ENCODE results near the gene PTPRD. TPM values are rescaled to one million over a fixed set of nuclear protein-coding genes. Genes with fewer than 3 reads are reported as not detected.

PTPRD gene
- total RNA-seq, 1 donor from 2014 or later: 75.7 TPM

- no peaks in the 10 kb centered on the region for H3K27me3 ChIP-seq (ENCODE audit: control insufficient read depth in 3 of 3, insufficient read depth in 3 of 3, low read length in 3 of 3)
- no peaks in the 10 kb centered on the region for H3K9me3 ChIP-seq (ENCODE audit: control insufficient read depth in 3 of 3, low read length in 3 of 3)
- no peak overlapping the region for H3K9ac ChIP-seq (ENCODE audit: low read depth in 1 of 3, low read length in 3 of 3)
- H3K36me3 ChIP-seq (ENCODE audit: control insufficient read depth in 3 of 3, insufficient read depth in 3 of 3, low read length in 3 of 3): no peaks in the 10 kb centered on the region
- no peak overlapping the region for H3K27ac ChIP-seq (ENCODE audit: low read depth, low read length)
- no peak overlapping the region for H3K4me3 ChIP-seq (ENCODE audit: low read length in 3 of 3)
- H3K4me1 ChIP-seq (ENCODE audit: control insufficient read depth in 3 of 3, insufficient read depth in 3 of 3, low read length in 3 of 3): no peaks in the 10 kb centered on the region
Observed at GRCh38 chr9:9973062-9973461, 639.7 kb downstream of the PTPRD start.

- no peaks in the 10 kb centered on the region for H3K9me3 ChIP-seq (ENCODE audit: control insufficient read depth in 3 of 3, low read length in 3 of 3)
- no peak overlapping the region for H3K4me3 ChIP-seq (ENCODE audit: low read length in 3 of 3)
- no peaks in the 10 kb centered on the region for H3K36me3 ChIP-seq (ENCODE audit: control insufficient read depth in 3 of 3, insufficient read depth in 3 of 3, low read length in 3 of 3)
- no peak overlapping the region for H3K9ac ChIP-seq (ENCODE audit: low read depth in 1 of 3, low read length in 3 of 3)
- H3K4me1 ChIP-seq (ENCODE audit: control insufficient read depth in 3 of 3, insufficient read depth in 3 of 3, low read length in 3 of 3): no peaks in the 10 kb centered on the region
- no peaks in the 10 kb centered on the region for H3K27me3 ChIP-seq (ENCODE audit: control insufficient read depth in 3 of 3, insufficient read depth in 3 of 3, low read length in 3 of 3)
- H3K27ac ChIP-seq (ENCODE audit: low read depth, low read length): no peak overlapping the region
Observed at GRCh38 chr9:9970514-9970913, 642.3 kb downstream of the PTPRD start.

DNA sequence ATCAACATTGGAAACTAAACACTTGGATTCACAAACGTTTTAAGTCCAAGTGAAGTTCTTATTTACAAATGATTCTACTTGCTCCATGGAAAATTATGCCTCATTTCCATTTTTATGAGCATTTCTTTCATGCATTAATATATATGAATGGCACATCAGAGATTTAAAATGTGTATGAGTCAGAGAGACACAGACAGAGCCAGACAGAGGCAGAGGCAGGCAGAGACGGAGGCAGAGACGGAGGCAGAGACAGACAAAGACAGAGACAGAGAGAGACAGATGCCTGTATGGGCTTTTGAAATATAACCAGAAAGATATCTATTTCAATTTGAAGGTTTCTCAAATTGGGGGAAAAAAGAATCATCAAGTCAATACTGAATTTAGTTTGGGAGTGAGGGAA lies 649.0 kb downstream of the PTPRD start:
- Histone ChIP-seq H3K9me3 (ENCODE audit: control insufficient read depth in 3 of 3, low read length in 3 of 3) (no peaks in the 10 kb centered on the region), H3K27me3 (ENCODE audit: control insufficient read depth in 3 of 3, insufficient read depth in 3 of 3, low read length in 3 of 3) (no peaks in the 10 kb centered on the region), H3K4me3 (ENCODE audit: low read length in 3 of 3) (no peak overlapping the region), H3K9ac (ENCODE audit: low read depth in 1 of 3, low read length in 3 of 3) (no peak overlapping the region), H3K27ac (ENCODE audit: low read depth, low read length) (no peak overlapping the region), H3K4me1 (ENCODE audit: control insufficient read depth in 3 of 3, insufficient read depth in 3 of 3, low read length in 3 of 3) (no peaks in the 10 kb centered on the region), H3K36me3 (ENCODE audit: control insufficient read depth in 3 of 3, insufficient read depth in 3 of 3, low read length in 3 of 3) (no peaks in the 10 kb centered on the region)

DNA sequence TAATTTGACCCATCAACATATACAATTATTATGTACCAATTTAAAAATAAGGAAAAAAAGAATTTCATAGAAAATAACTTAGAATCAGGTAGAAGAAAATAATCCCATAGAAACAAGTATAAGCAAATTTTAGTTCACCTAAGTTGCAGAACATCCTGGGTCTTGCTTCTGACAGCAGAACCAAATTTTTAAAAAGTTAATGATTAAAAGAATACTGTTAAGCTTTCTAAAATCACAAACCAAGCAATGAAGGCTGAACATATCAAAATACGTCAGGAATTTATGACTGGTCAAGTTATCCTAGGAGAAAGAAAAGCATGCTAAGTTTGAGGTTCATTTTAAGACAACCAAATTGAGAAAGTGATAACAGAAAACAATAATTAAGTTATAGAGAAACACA lies 650.9 kb downstream of the PTPRD start:
- Histone ChIP-seq H3K36me3 (ENCODE audit: control insufficient read depth in 3 of 3, insufficient read depth in 3 of 3, low read length in 3 of 3) (no peaks in the 10 kb centered on the region), H3K4me1 (ENCODE audit: control insufficient read depth in 3 of 3, insufficient read depth in 3 of 3, low read length in 3 of 3) (no peaks in the 10 kb centered on the region), H3K27ac (ENCODE audit: low read depth, low read length) (no peak overlapping the region), H3K9me3 (ENCODE audit: control insufficient read depth in 3 of 3, low read length in 3 of 3) (no peaks in the 10 kb centered on the region), H3K9ac (ENCODE audit: low read depth in 1 of 3, low read length in 3 of 3) (no peak overlapping the region), H3K4me3 (ENCODE audit: low read length in 3 of 3) (no peak overlapping the region), H3K27me3 (ENCODE audit: control insufficient read depth in 3 of 3, insufficient read depth in 3 of 3, low read length in 3 of 3) (no peaks in the 10 kb centered on the region)

- H3K36me3 ChIP-seq (ENCODE audit: control insufficient read depth in 3 of 3, insufficient read depth in 3 of 3, low read length in 3 of 3): no peaks in the 10 kb centered on the region
- H3K4me3 ChIP-seq (ENCODE audit: low read length in 3 of 3): no peak overlapping the region
- no peaks in the 10 kb centered on the region for H3K9me3 ChIP-seq (ENCODE audit: control insufficient read depth in 3 of 3, low read length in 3 of 3)
- H3K27ac ChIP-seq (ENCODE audit: low read depth, low read length): no peak overlapping the region
- H3K27me3 ChIP-seq (ENCODE audit: control insufficient read depth in 3 of 3, insufficient read depth in 3 of 3, low read length in 3 of 3): no peaks in the 10 kb centered on the region
- no peak overlapping the region for H3K9ac ChIP-seq (ENCODE audit: low read depth in 1 of 3, low read length in 3 of 3)
- H3K4me1 ChIP-seq (ENCODE audit: control insufficient read depth in 3 of 3, insufficient read depth in 3 of 3, low read length in 3 of 3): no peaks in the 10 kb centered on the region
Observed at GRCh38 chr9:9961487-9961886, 651.3 kb downstream of the PTPRD start.

DNA sequence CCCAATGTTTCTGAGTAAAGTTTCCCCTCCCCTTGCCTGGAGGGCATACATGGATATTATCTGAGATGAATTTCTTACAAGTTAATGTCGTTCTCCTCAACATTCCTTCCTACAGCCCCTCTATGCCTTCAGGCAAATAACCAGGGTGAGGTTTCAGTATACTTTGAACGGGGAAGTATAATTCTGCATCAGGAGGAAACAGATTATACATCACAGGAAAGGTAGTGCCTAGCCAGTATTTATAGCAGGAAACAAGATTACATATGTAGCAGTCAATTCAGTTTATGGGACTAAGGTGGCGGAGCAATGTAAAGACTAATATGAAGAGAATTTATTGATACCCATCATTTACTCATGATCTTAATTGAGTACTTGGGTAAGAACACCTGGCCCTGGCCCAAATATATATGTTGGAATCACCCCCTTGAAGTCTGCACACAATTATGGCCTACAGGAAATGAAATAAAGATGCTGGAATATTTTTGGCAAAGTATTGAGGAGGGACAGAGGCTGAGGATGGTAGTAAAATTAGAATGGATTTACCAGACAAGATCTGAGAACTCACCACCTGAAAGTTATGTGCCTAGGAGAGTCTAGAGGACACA lies 661.1 kb downstream of the PTPRD start:
- Histone ChIP-seq H3K9ac (ENCODE audit: low read depth in 1 of 3, low read length in 3 of 3) (no peak overlapping the region), H3K9me3 (ENCODE audit: control insufficient read depth in 3 of 3, low read length in 3 of 3) (no peaks in the 10 kb centered on the region), H3K27ac (ENCODE audit: low read depth, low read length) (no peak overlapping the region)

DNA sequence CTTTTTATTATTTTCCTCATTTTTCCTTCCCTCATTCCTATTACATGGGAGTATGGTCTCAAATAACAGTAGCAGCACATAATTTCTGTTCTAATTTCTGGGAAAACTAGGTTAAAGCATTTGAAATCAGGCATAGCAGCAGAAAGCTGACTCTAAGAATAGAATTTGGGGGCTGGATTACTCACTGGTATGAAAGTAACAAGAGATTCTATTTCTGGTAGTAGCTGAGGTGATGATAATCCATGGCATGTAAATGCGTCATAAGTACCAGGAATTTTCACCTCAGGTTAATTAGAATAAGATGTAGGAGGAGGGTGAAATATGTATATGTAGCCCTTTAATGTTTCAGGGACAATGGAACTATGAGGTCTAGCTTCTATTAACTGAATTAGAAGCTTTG lies 662.0 kb downstream of the PTPRD start:
- H3K27me3 ChIP-seq (ENCODE audit: control insufficient read depth in 3 of 3, insufficient read depth in 3 of 3, low read length in 3 of 3): no peaks in the 10 kb centered on the region
- no peak overlapping the region for H3K4me3 ChIP-seq (ENCODE audit: low read length in 3 of 3)
- no peaks in the 10 kb centered on the region for H3K9me3 ChIP-seq (ENCODE audit: control insufficient read depth in 3 of 3, low read length in 3 of 3)
- H3K36me3 ChIP-seq (ENCODE audit: control insufficient read depth in 3 of 3, insufficient read depth in 3 of 3, low read length in 3 of 3): no peaks in the 10 kb centered on the region
- no peaks in the 10 kb centered on the region for H3K4me1 ChIP-seq (ENCODE audit: control insufficient read depth in 3 of 3, insufficient read depth in 3 of 3, low read length in 3 of 3)
- no peak overlapping the region for H3K27ac ChIP-seq (ENCODE audit: low read depth, low read length)
- H3K9ac ChIP-seq (ENCODE audit: low read depth in 1 of 3, low read length in 3 of 3): no peak overlapping the region

More for the DNA sequence above, 661.1 kb downstream of the PTPRD start:
- no peak overlapping the region for H3K4me3 ChIP-seq (ENCODE audit: low read length in 3 of 3)
- H3K36me3 ChIP-seq (ENCODE audit: control insufficient read depth in 3 of 3, insufficient read depth in 3 of 3, low read length in 3 of 3): no peaks in the 10 kb centered on the region
- no peaks in the 10 kb centered on the region for H3K4me1 ChIP-seq (ENCODE audit: control insufficient read depth in 3 of 3, insufficient read depth in 3 of 3, low read length in 3 of 3)
- no peaks in the 10 kb centered on the region for H3K27me3 ChIP-seq (ENCODE audit: control insufficient read depth in 3 of 3, insufficient read depth in 3 of 3, low read length in 3 of 3)

DNA sequence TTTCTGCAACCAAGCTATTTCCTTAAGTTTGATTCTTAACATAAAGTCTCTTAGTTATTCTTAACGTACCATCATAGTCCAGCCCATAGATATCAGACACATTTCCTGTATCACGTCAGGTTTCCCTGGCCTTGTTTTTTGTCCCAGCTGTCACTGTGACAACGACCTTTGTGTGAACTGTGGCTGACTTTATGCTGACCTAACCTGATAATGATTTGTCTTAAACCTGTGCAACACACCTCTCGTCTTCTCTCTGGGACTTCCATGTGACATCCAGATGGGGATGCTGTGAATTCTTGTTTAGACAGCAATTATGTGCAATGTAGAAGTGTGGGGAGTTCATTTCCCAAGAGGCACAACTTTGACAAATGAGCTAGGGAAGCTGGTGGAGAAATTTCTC lies 662.8 kb downstream of the PTPRD start:
- Histone ChIP-seq H3K36me3 (ENCODE audit: control insufficient read depth in 3 of 3, insufficient read depth in 3 of 3, low read length in 3 of 3) (no peaks in the 10 kb centered on the region), H3K4me1 (ENCODE audit: control insufficient read depth in 3 of 3, insufficient read depth in 3 of 3, low read length in 3 of 3) (no peaks in the 10 kb centered on the region), H3K9me3 (ENCODE audit: control insufficient read depth in 3 of 3, low read length in 3 of 3) (no peaks in the 10 kb centered on the region), H3K9ac (ENCODE audit: low read depth in 1 of 3, low read length in 3 of 3) (no peak overlapping the region), H3K4me3 (ENCODE audit: low read length in 3 of 3) (no peak overlapping the region), H3K27me3 (ENCODE audit: control insufficient read depth in 3 of 3, insufficient read depth in 3 of 3, low read length in 3 of 3) (no peaks in the 10 kb centered on the region), H3K27ac (ENCODE audit: low read depth, low read length) (no peak overlapping the region)

GRCh38 chr9:9949368-9949767 lies 663.4 kb downstream of the PTPRD start:
- no peaks in the 10 kb centered on the region for H3K36me3 ChIP-seq (ENCODE audit: control insufficient read depth in 3 of 3, insufficient read depth in 3 of 3, low read length in 3 of 3)
- no peaks in the 10 kb centered on the region for H3K27me3 ChIP-seq (ENCODE audit: control insufficient read depth in 3 of 3, insufficient read depth in 3 of 3, low read length in 3 of 3)
- no peak overlapping the region for H3K4me3 ChIP-seq (ENCODE audit: low read length in 3 of 3)
- no peak overlapping the region for H3K9ac ChIP-seq (ENCODE audit: low read depth in 1 of 3, low read length in 3 of 3)
- H3K27ac ChIP-seq (ENCODE audit: low read depth, low read length): no peak overlapping the region
- H3K9me3 ChIP-seq (ENCODE audit: control insufficient read depth in 3 of 3, low read length in 3 of 3): no peaks in the 10 kb centered on the region
- H3K4me1 ChIP-seq (ENCODE audit: control insufficient read depth in 3 of 3, insufficient read depth in 3 of 3, low read length in 3 of 3): no peaks in the 10 kb centered on the region

DNA sequence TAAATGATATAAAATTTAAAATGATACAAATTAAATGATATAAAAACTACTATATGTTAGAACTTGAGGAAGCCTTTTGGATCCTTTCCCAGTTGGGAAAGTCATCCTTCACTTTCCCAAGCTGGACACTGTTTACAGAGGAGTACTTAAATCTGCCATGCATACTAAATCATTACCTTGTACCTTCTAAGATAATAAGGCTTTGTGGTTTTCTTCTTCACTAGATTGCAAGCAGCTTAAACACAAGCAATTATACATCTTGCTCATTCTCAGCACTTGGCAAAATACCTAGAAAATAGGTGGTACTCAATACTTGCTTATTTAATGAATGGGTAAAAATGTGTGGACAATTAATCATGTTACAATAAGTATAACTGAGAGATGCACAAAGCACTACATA lies 666.8 kb downstream of the PTPRD start:
- no peak overlapping the region for H3K4me3 ChIP-seq (ENCODE audit: low read length in 3 of 3)
- H3K4me1 ChIP-seq (ENCODE audit: control insufficient read depth in 3 of 3, insufficient read depth in 3 of 3, low read length in 3 of 3): no peaks in the 10 kb centered on the region
- no peak overlapping the region for H3K9ac ChIP-seq (ENCODE audit: low read depth in 1 of 3, low read length in 3 of 3)
- no peaks in the 10 kb centered on the region for H3K27me3 ChIP-seq (ENCODE audit: control insufficient read depth in 3 of 3, insufficient read depth in 3 of 3, low read length in 3 of 3)
- no peaks in the 10 kb centered on the region for H3K36me3 ChIP-seq (ENCODE audit: control insufficient read depth in 3 of 3, insufficient read depth in 3 of 3, low read length in 3 of 3)
- no peaks in the 10 kb centered on the region for H3K9me3 ChIP-seq (ENCODE audit: control insufficient read depth in 3 of 3, low read length in 3 of 3)
- no peak overlapping the region for H3K27ac ChIP-seq (ENCODE audit: low read depth, low read length)
